OCI-LY3 (cell line): ENCODE data around the gene STIL.
A peak's percentile ranks its signal among the peaks of the same experiment; 100 is the strongest.

ENCODE experiments used
- H2AFZ ChIP-seq: fragments of 200-600, 300-600 bp; shearing (Covaris generic); 2 replicates; pipeline ENCODE4 v1.6.0; 2014; ENCODE audit warnings: antibody characterized with exemption, low read depth, low read length
- H3K27ac ChIP-seq: fragments of 200-600, 300-600 bp; sonication (generic); 2 replicates; pipeline ENCODE4 v1.5.1; 2014; ENCODE audit warnings: mild to moderate bottlenecking, low read length, moderate library complexity, mixed read lengths
- H3K27me3 ChIP-seq: fragments of 200-600, 300-600 bp; sonication (generic); 2 replicates; pipeline ENCODE4 v1.6.1; 2014; ENCODE audit warnings: low read depth, low read length, mixed read lengths
- H3K36me3 ChIP-seq: fragments of 200-600, 300-600 bp; sonication (generic); replicated peaks from 2 replicates; pipeline ENCODE3; 2014; ENCODE audit warnings: low read depth, low read length, mixed read lengths
- H3K4me1 ChIP-seq: fragments of 300-600, 200-600 bp; sonication (generic); 2 replicates; pipeline ENCODE4 v1.6.1; 2014; ENCODE audit warnings: low read length, mixed read lengths
- H3K4me2 ChIP-seq: fragments of 200-600, 300-600 bp; sonication (generic); 2 replicates; pipeline ENCODE4 v1.6.1; 2014; ENCODE audit warnings: low read length, mixed read lengths
- H3K4me3 ChIP-seq: fragments of 300-600, 200-600 bp; sonication (generic); 2 replicates; pipeline ENCODE4 v1.5.1; 2014; ENCODE audit warnings: antibody characterized with exemption, mild to moderate bottlenecking, low read length, moderate library complexity
- H3K79me2 ChIP-seq: fragments of 300-600, 200-600 bp; shearing (Covaris generic); 2 replicates; pipeline ENCODE4 v1.6.1; 2014; ENCODE audit warnings: mild to moderate bottlenecking, low read length, mixed read lengths
- H3K9ac ChIP-seq: fragments of 300-600, 200-600 bp; shearing (Covaris generic); 2 replicates; pipeline ENCODE4 v1.6.0; 2014; ENCODE audit warnings: mild to moderate bottlenecking, low read length, moderate library complexity
- H3K9me3 ChIP-seq: fragments of 200-600, 300-600 bp; shearing (Covaris generic); 2 replicates; pipeline ENCODE4 v1.6.1; 2014; ENCODE audit warnings: low read length, mixed read lengths; ENCODE audit not compliant: insufficient read depth
- H4K20me1 ChIP-seq: fragments of 200-600, 300-600 bp; sonication (generic); 2 replicates; pipeline ENCODE4 v1.6.1; 2016; ENCODE audit warnings: low read length, mixed read lengths; ENCODE audit not compliant: insufficient read depth
- CTCF ChIP-seq: fragments of 200-600, 300-600 bp; sonication (generic); IDR thresholded peaks from 2 replicates; pipeline ENCODE4 v1.5.1; 2014; ENCODE audit warnings: antibody characterized with exemption, low read length, low read depth
- EZH2phosphoT487 ChIP-seq: fragments of 200-600 bp; shearing (Covaris generic); IDR thresholded peaks from 2 replicates; pipeline ENCODE4 v1.6.1; 2018; ENCODE audit warnings: antibody characterized with exemption, mixed run types, low read depth

STIL gene

DNA sequence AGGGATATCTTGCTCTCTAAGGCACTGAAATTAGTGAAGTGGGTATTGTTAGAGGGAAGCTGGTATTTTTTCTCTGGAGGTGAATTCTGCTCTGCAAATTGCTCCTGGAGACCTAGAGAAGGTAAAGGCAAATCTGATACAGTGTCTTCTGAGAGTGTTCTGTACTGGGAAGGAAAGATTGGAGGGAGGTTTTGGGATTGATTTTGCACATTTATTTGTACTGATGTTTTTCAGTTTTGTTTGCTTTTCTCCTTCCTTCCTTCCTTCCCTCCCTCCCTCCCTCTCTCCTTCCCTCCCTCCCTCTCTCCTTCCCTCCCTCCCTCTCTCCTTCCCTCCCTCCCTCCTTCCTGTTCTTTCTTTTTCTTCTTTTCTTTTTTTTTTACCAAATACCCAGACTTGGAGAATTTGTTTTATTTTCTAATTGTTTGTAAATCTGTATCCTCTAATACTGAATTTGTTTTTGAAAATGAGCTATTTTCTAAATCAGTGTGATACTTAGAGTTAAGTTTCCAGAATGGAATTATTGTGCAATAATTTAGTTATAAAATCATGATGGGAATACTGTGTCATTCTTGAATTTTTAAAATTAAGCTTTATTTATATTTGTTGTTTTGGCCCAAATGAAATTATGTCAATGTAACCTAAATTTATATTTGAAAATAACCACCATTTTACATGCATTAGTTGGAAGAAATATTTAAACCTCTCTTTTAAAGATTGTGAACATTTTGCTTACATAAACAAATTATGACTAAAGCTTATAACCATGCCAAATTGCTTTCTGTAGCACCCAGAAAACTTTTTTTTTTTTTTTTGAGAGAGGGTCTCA, 24.5 kb upstream of the STIL start:
- Histone ChIP-seq H3K27ac (no peak overlapping the region), H3K4me2 (no peak overlapping the region), H3K36me3 (no peaks in the 10 kb centered on the region), H3K79me2 (peaks cover 53% of the 10 kb centered on the region), H3K9ac (no peak overlapping the region), H3K9me3 (no peaks in the 10 kb centered on the region), H3K27me3 (no peaks in the 10 kb centered on the region), H2AFZ (no peak overlapping the region), H3K4me3 (no peak overlapping the region), H3K4me1 (peaks cover 2% of the 10 kb centered on the region; the same call in 1 of the 2 replicates), H4K20me1 (no peaks in the 10 kb centered on the region)
- no peak for TF ChIP-seq CTCF
- TF ChIP-seq EZH2phosphoT487 = no peak

- H4K20me1 ChIP-seq = no peaks in the 10 kb centered on the region
- no peaks in the 10 kb centered on the region for H3K36me3 ChIP-seq
- no peak overlapping the region for H2AFZ ChIP-seq
- H3K79me2 ChIP-seq = peaks cover 53% of the 10 kb centered on the region
- no peak overlapping the region for H3K4me3 ChIP-seq
- no peaks in the 10 kb centered on the region for H3K27me3 ChIP-seq
- H3K9me3 ChIP-seq = no peaks in the 10 kb centered on the region
- no peak for TF ChIP-seq CTCF
- TF ChIP-seq EZH2phosphoT487 = no peak
- no peak overlapping the region for H3K27ac ChIP-seq
- H3K4me2 ChIP-seq = no peak overlapping the region
- H3K9ac ChIP-seq = no peak overlapping the region
- peaks cover 6% of the 10 kb centered on the region; the same call in 1 of the 2 replicates for H3K4me1 ChIP-seq
Observed at GRCh38 chr1:47337350-47337749, 23.4 kb upstream of the STIL start.

DNA sequence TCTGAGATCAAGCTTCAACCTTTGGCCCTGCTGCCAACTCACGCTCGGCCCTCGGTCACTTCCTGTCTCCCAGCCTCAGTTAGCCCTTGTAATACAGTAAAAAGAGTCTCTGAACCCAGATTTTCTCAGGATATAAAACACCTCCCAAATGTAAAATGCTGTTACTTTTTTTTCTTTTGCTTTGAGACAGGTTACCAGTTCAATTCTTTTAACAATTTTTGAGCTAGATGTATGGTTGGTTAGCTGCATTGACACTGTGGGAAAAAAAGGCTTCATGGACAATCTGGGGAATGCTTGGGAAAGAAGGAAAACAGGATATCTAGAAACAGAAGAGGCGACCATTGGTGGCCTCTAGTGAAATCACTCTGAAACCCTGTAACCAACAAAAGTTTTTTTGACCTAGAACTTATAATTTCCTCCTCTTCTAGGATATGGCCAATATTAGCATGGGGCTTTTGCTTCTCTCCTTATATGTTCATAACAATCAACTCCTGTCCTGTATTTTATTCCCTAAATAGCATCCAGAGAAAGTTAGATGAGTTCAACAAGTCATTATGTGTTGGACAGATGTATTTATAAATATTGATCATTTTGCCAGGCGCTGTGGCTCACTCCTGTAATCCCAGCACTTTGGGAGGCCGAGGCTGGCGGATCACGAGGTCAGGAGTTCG, 21.0 kb upstream of the STIL start:
- H4K20me1 ChIP-seq = no peaks in the 10 kb centered on the region
- 0 out of 2 replicates have a peak overlapping the region, but pooled peaks have one; percentile 38 for H2AFZ ChIP-seq
- no peak for TF ChIP-seq EZH2phosphoT487
- no peak for TF ChIP-seq CTCF
- H3K4me1 ChIP-seq = peaks cover 6% of the 10 kb centered on the region; the same call in 1 of the 2 replicates
- no peaks in the 10 kb centered on the region for H3K27me3 ChIP-seq
- peak overlapping the region; percentile 93 for H3K9ac ChIP-seq
- peak overlapping the region; percentile 92 for H3K4me2 ChIP-seq
- H3K4me3 ChIP-seq = peak overlapping the region; percentile 86
- H3K79me2 ChIP-seq = peaks cover 49% of the 10 kb centered on the region
- H3K9me3 ChIP-seq = no peaks in the 10 kb centered on the region
- H3K36me3 ChIP-seq = no peaks in the 10 kb centered on the region
- peak overlapping the region; percentile 72 for H3K27ac ChIP-seq
